GM12872 (cell line): ENCODE results near the gene RAD23A.

Experiments
- CTCF ChIP-seq: IDR thresholded peaks from 3 replicates; pipeline ENCODE4 v1.5.1; 2011; ENCODE audit warnings: low read depth, mild to moderate bottlenecking, low read length, moderate library complexity; ENCODE audit not compliant: insufficient read depth

Gene RAD23A

GRCh38 chr19:12947702-12948611 is 2.3 kb downstream of the RAD23A start:
- no peak for TF ChIP-seq CTCF

- no peak for TF ChIP-seq CTCF
Measured at GRCh38 chr19:12948612-12949362, 3.1 kb downstream of the RAD23A start.

- TF ChIP-seq CTCF: no peak
Measured at GRCh38 chr19:12949363-12950283, 4.0 kb downstream of the RAD23A start.

GRCh38 chr19:12952488-12953137 is 7.0 kb downstream of the RAD23A start:
- no peak for TF ChIP-seq CTCF

- no peak for TF ChIP-seq CTCF
Measured at GRCh38 chr19:12953138-12953798, 7.6 kb downstream of the RAD23A start.

- no peak for TF ChIP-seq CTCF
Measured at GRCh38 chr19:12953799-12954611, 8.3 kb downstream of the RAD23A start.
